ENCODE results near the gene PCGF5.

Gene PCGF5

GRCh38 chr10:91190388-91190870 lies 30.0 kb upstream of the PCGF5 start:
- DNase-seq (ENCODE audit: low read depth) = no peak
- no peak overlapping the region for H3K4me3 ChIP-seq (ENCODE audit: low read depth, low read length)
- no peak for TF ChIP-seq CTCF (IDR thresholded peaks at IDR 0.05; ENCODE audit: low read depth, low read length, missing control alignments)

GRCh38 chr10:91190876-91191583 lies 29.4 kb upstream of the PCGF5 start:
- no peak for DNase-seq (ENCODE audit: low read depth)
- TF ChIP-seq CTCF (IDR thresholded peaks at IDR 0.05; ENCODE audit: low read depth, low read length, missing control alignments) = no peak
- H3K4me3 ChIP-seq (ENCODE audit: low read depth, low read length) = no peak overlapping the region

GRCh38 chr10:91191584-91191919 lies 28.9 kb upstream of the PCGF5 start:
- H3K4me3 ChIP-seq (ENCODE audit: low read depth, low read length) = no peak overlapping the region
- TF ChIP-seq CTCF (IDR thresholded peaks at IDR 0.05; ENCODE audit: low read depth, low read length, missing control alignments) = no peak
- DNase-seq (ENCODE audit: low read depth) = no peak

- DNase-seq (ENCODE audit: low read depth) = no peak
- no peak for TF ChIP-seq CTCF (IDR thresholded peaks at IDR 0.05; ENCODE audit: low read depth, low read length, missing control alignments)
- H3K4me3 ChIP-seq (ENCODE audit: low read depth, low read length) = no peak overlapping the region
Measured at GRCh38 chr10:91194497-91195179, 25.8 kb upstream of the PCGF5 start.

- no peak overlapping the region for H3K4me3 ChIP-seq (ENCODE audit: low read depth, low read length)
Measured at GRCh38 chr10:91196268-91197048, 24.0 kb upstream of the PCGF5 start.

GRCh38 chr10:91197127-91197526 lies 23.3 kb upstream of the PCGF5 start:
- no peak overlapping the region for H3K4me3 ChIP-seq (ENCODE audit: low read depth, low read length)
- TF ChIP-seq CTCF (IDR thresholded peaks at IDR 0.05; ENCODE audit: low read depth, low read length, missing control alignments) = no peak
- no peak for DNase-seq (ENCODE audit: low read depth)

More at GRCh38 chr10:91196268-91197048, 24.0 kb upstream of the PCGF5 start:
- DNase-seq (ENCODE audit: low read depth) = no peak
- no peak for TF ChIP-seq CTCF (IDR thresholded peaks at IDR 0.05; ENCODE audit: low read depth, low read length, missing control alignments)
